HCT116 (cell line): ENCODE data around the gene C1orf116. TPM values are rescaled to one million over a fixed set of nuclear protein-coding genes. Genes with fewer than 3 reads are reported as not detected.

ENCODE experiments used
- ATAC-seq: fragments of 200-7000 bp; cut with Tn5 transposase; 2 replicates; pipeline ENCODE4 v1.9.1; 2020; ENCODE audit warnings: mild to moderate bottlenecking, moderate library complexity
- BruUV-seq: library from RNA; stranded (reverse); fragments of 400-500 nt; replicated peaks from 2 replicates; lab custom pipeline; 2021; lab: Mats Ljungman, UMichigan
- CTCF ChIA-PET: fragments of 300-600 bp; sonication (Branson Sonifier 250); formaldehyde crosslinking; loops from one replicate; lab custom pipeline; 2021; ENCODE audit warnings: antibody characterized with exemption; lab: Charles Lee
- POLR2A ChIA-PET: fragments of 300-600, 350-600 bp; sonication (Branson Sonifier 250); formaldehyde crosslinking; loops from one replicate; lab custom pipeline; 2021; ENCODE audit warnings: antibody characterized with exemption; lab: Charles Lee
- RAD21 ChIA-PET, 2 experiments: fragments of 300-600 bp; sonication (Branson Sonifier 250); formaldehyde crosslinking; loops; one replicate each; lab custom pipeline; 2023; ENCODE audit warnings: low total read pairs in 2 of 2; ENCODE audit not compliant: uncharacterized antibody in 2 of 2, unreplicated experiment in 2 of 2, low non-redundant PET in 1 of 2; lab: Charles Lee
- DNase-seq: peaks from one replicate; pipeline ENCODE4 v3.0.0-alpha.2; 2010; ENCODE audit warnings: low read depth, low spot score
- H2AFZ ChIP-seq: fragments of 200-600 bp; shearing (Covaris generic), sonication (generic); 2 replicates; pipeline ENCODE4 v1.6.1; 2017; ENCODE audit warnings: low read depth, mixed run types, mixed read lengths, antibody characterized with exemption, low read length; ENCODE audit not compliant: poor library complexity, severe bottlenecking
- H3K27ac ChIP-seq: 2 replicates; pipeline ENCODE4 v1.5.1; 2012; ENCODE audit warnings: low read depth, low read length
- H3K27me3 ChIP-seq: fragments of 200-600 bp; sonication (generic); 2 replicates; pipeline ENCODE4 v1.6.1; 2016; ENCODE audit warnings: mixed run types, low read length, mixed read lengths; ENCODE audit not compliant: insufficient read depth
- H3K36me3 ChIP-seq, 2 experiments: fragments of 200-500 bp in 1 of 2; fragments of 200-600 bp in 1 of 2; sonication (Bioruptor generic) in 1 of 2; sonication (generic) in 1 of 2; 2 replicates each; pipeline versions ENCODE4 v1.5.1 to v1.6.1; 2014 to 2016; ENCODE audit warnings: low read length in 2 of 2, inconsistent platforms in 1 of 2, mixed read lengths in 1 of 2, mixed run types in 1 of 2; ENCODE audit not compliant: insufficient read depth in 2 of 2, control insufficient read depth in 1 of 2
- H3K4me1 ChIP-seq, 2 experiments: fragments of 200-600 bp in 1 of 2; sonication (generic) in 1 of 2; 2 replicates each; pipeline versions ENCODE4 v1.5.1 to v1.6.1; 2012 to 2017; ENCODE audit warnings: low read length in 2 of 2, inconsistent platforms in 1 of 2, mild to moderate bottlenecking in 1 of 2, mixed read lengths in 1 of 2, mixed run types in 1 of 2, moderate library complexity in 1 of 2; ENCODE audit not compliant: insufficient read depth in 2 of 2, control insufficient read depth in 1 of 2
- H3K4me2 ChIP-seq: fragments of 200-600 bp; sonication (generic); 2 replicates; pipeline ENCODE4 v1.6.1; 2017; ENCODE audit warnings: mixed run types, low read length, mixed read lengths
- H3K4me3 ChIP-seq, 2 experiments: fragments of 200-600 bp in 1 of 2; sonication (generic) in 1 of 2; replicated peaks in 1 of 2; 2 replicates each; pipeline ENCODE4 v1.5.1; 2011 to 2016; ENCODE audit warnings: low read length in 2 of 2, control low read depth in 1 of 2, low read depth in 1 of 2, mild to moderate bottlenecking in 1 of 2, mixed read lengths in 1 of 2, mixed run types in 1 of 2
- H3K79me2 ChIP-seq: fragments of 200-600 bp; sonication (generic); 2 replicates; pipeline ENCODE4 v1.6.1; 2017; ENCODE audit warnings: mild to moderate bottlenecking, mixed run types, low read length, moderate library complexity, mixed read lengths; ENCODE audit not compliant: insufficient read depth
- H3K9ac ChIP-seq: fragments of 200-600 bp; sonication (generic); 2 replicates; pipeline ENCODE4 v1.6.1; 2016; ENCODE audit warnings: low read length, mixed read lengths
- H3K9me2 ChIP-seq: fragments of 200-600 bp; sonication (generic), shearing (Covaris generic); 2 replicates; pipeline ENCODE4 v1.6.1; 2017; ENCODE audit warnings: mixed run types, mild to moderate bottlenecking, moderate library complexity; ENCODE audit not compliant: insufficient read depth
- H3K9me3 ChIP-seq, 2 experiments: fragments of 200-500 bp in 1 of 2; fragments of 200-600 bp in 1 of 2; sonication (Bioruptor generic) in 1 of 2; sonication (generic) in 1 of 2; 2 replicates each; pipeline ENCODE4 v1.6.1; 2014 to 2017; ENCODE audit warnings: low read length in 2 of 2, mixed read lengths in 2 of 2, inconsistent platforms in 1 of 2, low read depth in 1 of 2, mild to moderate bottlenecking in 1 of 2, mixed run types in 1 of 2, moderate library complexity in 1 of 2; ENCODE audit not compliant: control insufficient read depth in 1 of 2, insufficient read depth in 1 of 2
- H4K20me1 ChIP-seq: fragments of 200-600 bp; sonication (generic), shearing (Covaris generic); 2 replicates; pipeline ENCODE4 v1.6.1; 2017; ENCODE audit warnings: mixed run types, mild to moderate bottlenecking, moderate library complexity; ENCODE audit not compliant: insufficient read depth
- EZH2 ChIP-seq: fragments of 200-600 bp; sonication (generic); IDR thresholded peaks from 2 replicates; pipeline ENCODE4 v1.6.1; 2017; ENCODE audit warnings: antibody characterized with exemption, mixed run types
- FOSL1 ChIP-seq: IDR thresholded peaks from 2 replicates; pipeline ENCODE4 v1.6.1; 2012; ENCODE audit warnings: low read depth
- SP1 ChIP-seq: IDR thresholded peaks from 2 replicates; pipeline ENCODE4 v1.6.1; 2012; ENCODE audit warnings: low read depth
- YY1 ChIP-seq: IDR thresholded peaks from 2 replicates; pipeline ENCODE4 v1.6.1; 2011; ENCODE audit warnings: low read length, low read depth, moderate library complexity, mild to moderate bottlenecking; ENCODE audit not compliant: insufficient replicate concordance; ENCODE audit errors: extremely low read depth
- ZFX ChIP-seq: fragments of 450-650 bp; IDR thresholded peaks from 2 replicates; pipeline ENCODE4 v1.6.1; 2017
- intact Hi-C: fragments of 100-400 bp; cut with micrococcal nuclease; formaldehyde crosslinking; loops from 2 replicates; pipeline ENCODE4 v1.10.0; 2022
- total RNA-seq: library from RNA; stranded (reverse); gene quantifications from one replicate; pipeline ENCODE4 v1.2.1, GENCODE V29; 2021; ENCODE audit not compliant: unreplicated experiment
- TF ChIP-seq, protein P1 (sequence below): IDR thresholded peaks from 2 replicates; pipeline ENCODE4 v1.6.1; 2011; ENCODE audit warnings: mild to moderate bottlenecking, low read length, moderate library complexity; ENCODE audit not compliant: insufficient replicate concordance; ENCODE audit errors: extremely low read depth

C1orf116 gene
- total RNA-seq, 1 experiment from 2014 or later, result 3.6 TPM

DNA sequence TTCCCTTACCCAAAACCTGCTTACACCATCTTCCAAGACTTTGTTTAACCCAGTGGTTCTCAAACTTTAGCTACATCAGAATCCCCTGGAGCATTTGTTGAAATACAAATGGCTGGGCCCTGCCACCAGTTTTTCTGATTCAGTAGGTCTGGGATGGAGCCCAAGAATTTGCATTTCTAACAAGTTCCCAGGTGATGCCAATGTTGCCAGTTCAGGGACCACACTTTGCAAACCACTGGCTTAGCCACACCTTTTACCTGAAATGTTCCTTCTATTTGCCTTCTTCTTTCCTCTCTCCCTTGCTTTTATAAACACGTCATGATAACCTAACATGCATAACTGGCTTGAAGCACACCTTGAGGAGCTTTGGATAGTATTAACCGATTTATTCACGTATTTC is 46.2 kb downstream of the C1orf116 start (continued):
- TF ChIP-seq, protein P1, sequence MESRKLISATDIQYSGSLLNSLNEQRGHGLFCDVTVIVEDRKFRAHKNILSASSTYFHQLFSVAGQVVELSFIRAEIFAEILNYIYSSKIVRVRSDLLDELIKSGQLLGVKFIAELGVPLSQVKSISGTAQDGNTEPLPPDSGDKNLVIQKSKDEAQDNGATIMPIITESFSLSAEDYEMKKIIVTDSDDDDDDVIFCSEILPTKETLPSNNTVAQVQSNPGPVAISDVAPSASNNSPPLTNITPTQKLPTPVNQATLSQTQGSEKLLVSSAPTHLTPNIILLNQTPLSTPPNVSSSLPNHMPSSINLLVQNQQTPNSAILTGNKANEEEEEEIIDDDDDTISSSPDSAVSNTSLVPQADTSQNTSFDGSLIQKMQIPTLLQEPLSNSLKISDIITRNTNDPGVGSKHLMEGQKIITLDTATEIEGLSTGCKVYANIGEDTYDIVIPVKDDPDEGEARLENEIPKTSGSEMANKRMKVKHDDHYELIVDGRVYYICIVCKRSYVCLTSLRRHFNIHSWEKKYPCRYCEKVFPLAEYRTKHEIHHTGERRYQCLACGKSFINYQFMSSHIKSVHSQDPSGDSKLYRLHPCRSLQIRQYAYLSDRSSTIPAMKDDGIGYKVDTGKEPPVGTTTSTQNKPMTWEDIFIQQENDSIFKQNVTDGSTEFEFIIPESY, result no peak
- no peak for TF ChIP-seq FOSL1

DNA sequence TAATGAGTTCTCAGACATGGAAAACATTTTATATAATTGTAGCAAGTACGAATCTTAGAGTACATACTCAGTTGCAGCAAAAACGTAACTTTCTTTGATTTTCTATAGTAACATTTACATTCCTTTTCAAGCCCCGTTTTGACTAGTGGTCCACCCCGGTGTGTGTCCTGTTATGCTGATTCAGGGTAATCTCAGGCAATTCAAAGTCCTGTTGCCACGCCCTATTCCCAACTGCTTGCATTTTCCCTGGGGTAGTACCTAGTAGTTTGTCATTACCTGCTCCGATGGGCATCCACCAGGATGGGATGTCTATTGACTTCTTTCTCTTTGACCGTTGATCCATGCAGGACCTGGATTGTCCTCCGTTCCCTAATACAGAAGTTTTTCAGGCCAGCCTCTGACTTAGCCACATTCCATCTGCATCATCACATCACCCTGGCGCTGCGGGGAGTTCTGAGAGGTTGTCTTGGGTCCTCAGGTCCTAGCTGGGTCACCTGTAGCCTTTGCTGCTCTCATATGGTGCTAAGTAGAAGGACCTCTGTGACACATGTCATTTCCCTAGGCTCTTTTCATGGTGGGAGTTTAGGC is 47.3 kb downstream of the C1orf116 start:
- Histone ChIP-seq H3K36me3 (no peaks in the 10 kb centered on the region), H3K4me3 (no peak overlapping the region), H3K9me3 (no peaks in the 10 kb centered on the region), H4K20me1 (no peaks in the 10 kb centered on the region), H3K4me2 (no peak overlapping the region), H3K79me2 (no peaks in the 10 kb centered on the region), H3K27me3 (no peaks in the 10 kb centered on the region), H3K27ac (no peak overlapping the region), H3K9ac (no peak overlapping the region), H3K9me2 (no peaks in the 10 kb centered on the region), H2AFZ (no peak overlapping the region), H3K4me1 (no peaks in the 10 kb centered on the region)
- ATAC-seq, result no peak
- intact Hi-C loops, result loop anchor here (10.0 kb wide), 1 partner anchor 350 kb away; the partner anchor contains the start of gene DYRK3
- ChIA-PET RAD21 (no interaction called here), POLR2A (no interaction called here), CTCF (no interaction called here)
- no peak for DNase-seq
- no TSS peak for BruUV-seq
- TF ChIP-seq YY1 (no peak), SP1 (no peak), ZFX (no peak), EZH2 (no peak)
